Measurements from ENCODE around the gene CHAC1.

The CHAC1 gene

DNA sequence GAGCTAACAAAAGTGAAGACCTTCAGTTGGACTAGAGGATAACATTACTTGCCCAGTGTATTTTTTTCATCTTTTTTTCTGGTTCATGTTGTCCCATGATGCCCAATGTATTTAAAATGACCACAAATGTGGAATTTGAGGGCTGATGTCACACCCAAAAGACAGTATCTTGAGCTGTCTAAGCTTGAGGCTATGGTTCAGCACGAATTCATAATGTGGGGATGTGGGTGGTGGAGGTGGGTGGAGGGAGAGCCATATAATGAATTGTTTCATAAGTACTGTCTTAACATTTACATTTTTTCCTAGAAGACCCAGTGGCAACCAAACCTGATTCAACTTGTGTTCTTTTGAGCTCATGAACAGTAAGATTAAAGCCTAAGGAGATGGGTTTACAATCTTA, 37.5 kb downstream of the CHAC1 start:
- DNase-seq = no peak

DNA sequence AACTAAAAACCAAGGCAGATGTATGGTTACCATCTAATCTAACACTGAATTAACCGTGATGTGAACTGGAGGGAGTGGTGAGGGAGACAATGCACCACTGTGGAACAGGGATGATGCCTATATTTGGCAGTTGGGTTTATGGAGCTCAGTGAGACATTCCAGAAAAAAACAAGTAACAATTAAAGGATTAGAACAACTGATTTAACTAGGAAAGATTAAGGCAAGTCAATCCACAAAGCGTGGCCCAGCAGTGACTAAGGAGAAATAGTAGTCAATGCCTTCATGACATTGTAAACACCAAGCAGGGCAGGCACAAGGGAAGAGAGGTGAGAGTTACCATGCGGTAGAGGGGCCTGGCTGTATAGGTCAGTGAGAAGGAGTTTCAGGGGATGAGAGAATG, 38.1 kb downstream of the CHAC1 start:
- DNase-seq = no peak

DNA sequence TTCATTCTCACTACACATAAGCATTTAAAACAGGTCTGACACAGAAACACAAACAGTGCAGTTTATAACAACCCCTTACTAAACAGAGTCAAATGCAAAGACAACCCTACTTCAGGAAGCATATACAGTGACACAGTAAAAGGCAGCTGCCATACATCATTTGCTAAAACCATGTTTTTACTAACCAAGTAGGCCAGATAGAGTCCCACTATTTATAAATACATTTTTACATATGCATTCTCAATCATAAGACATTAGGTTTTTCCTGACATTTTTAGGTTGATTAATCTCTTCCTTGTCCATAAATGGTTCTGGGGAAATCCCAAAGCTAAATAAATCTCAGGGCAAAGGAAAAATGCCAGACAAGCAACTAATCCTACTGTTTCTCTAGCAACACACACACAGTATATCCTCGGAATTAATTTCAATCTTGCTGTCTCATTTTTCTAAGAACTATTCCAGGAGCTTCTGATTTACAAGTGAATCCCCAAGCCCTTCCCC, 39.0 kb downstream of the CHAC1 start:
- DNase-seq = no peak

DNA sequence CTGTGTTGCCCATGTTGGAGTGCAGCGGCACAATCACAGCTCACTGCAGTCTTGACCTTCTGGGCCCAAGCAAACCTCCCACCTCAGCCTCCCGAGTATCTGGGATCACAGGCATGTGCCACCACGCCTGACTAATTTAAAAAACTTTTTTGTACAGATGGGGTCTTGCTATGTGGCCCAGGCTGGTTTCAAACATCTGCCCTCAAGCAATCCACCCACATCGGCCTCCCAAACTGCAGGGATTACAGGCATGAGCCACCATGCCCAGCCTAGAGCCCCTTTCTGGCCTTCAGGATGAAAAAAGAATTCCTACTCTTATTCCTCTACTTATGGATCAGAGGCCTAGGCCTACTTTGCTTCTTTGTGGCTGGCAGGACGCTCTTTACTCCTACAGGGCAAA, 39.6 kb downstream of the CHAC1 start:
- no peak for DNase-seq

DNA sequence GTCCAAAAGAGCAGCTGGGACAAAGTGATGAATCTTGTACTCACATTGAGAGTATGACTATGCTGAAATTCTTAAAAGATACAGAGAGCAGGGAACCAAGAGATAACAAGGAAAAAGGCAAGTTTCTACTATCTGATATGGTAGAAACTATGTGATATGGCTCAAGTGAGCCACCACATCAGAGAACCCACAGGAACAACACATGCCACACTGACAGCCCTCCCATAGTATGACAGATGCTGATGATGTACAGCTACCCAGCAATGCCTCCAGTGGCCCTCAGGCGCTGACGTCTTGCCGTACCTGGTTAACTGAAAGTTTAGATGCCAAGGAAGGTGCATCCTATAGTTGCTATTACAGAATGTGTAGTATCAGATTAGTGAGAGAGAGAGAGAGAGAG, 42.4 kb downstream of the CHAC1 start:
- DNase-seq = no peak

DNA sequence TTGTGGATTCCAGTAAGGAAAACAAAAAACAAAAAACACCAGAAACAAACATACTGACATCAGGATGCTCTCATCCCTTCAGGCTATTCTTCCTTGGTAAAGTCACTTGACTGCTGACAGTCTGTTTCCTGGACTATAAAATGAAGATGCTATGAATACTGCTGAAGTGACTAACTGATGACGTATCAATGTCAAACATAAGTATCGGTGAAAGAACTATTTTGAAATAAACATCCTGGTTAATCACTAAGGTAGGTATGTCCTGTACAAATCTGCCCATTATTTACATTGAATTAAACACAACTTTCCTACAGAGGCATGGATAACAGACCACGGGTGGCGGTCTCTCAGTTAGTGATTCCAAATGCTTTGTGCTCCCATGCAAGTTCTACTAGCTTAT, 45.9 kb downstream of the CHAC1 start:
- no peak for DNase-seq

DNA sequence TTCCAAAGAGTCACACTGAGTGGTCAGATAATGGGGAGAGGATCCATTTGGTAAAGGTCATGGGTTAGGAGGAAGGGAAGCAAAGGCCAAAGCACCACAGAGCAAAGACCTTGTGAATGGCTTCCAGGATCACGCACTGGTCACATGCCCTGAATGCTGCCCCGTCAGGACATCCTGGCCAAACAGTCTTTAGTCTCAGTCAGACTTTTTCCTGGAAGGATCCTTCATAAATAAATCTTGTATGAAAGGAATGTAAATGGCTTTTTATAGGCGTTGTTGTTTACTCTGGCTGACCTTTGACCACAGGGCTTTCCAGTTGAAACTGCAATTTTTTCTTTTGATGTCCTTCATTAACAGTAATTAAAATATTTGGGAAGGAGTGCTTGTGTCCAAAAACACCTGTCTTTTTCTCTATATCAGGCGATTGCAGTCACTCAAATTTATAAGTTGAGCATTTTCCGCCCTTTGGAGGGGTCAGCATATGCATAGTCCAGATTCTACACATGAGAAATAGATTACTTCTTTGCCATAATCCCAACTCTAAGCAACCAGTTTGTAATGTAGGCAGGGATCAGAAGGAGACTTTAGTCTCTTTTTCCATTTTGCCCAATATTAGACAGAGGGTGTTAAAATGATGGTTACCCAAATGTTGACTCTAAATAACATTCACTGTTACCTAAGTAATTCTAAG, 48.4 kb downstream of the CHAC1 start:
- DNase-seq = no peak

DNA sequence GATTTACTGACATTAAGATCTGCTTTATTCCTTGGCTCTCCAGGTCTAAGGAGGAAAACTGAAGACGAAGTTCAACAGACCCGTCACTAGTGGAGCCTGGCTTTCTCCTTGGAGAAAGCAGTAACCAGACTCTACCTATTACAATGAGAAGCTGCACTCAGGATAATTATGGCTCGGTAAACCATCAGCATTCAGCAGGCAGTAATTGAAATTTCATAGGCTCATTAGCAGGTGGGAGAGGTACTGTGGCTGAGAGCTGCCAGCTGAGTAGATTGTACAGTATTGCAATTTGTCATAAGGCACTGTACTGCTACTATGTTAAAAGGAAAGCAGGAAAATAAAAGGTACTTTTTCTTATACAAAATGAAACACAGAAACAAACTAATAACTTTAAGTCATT, 51.2 kb downstream of the CHAC1 start:
- no peak for DNase-seq
